HEK293T (cell line): ENCODE data around the gene SSX4B.
"Not testable (repeated sequence)": the region's sequence is repeated elsewhere in the genome, so short reads cannot be mapped to it uniquely, and the experiment has no call there.

ENCODE experiments used
- BHLHE40 ChIP-seq: fragments of 450-650 bp; IDR thresholded peaks from 2 replicates; pipeline ENCODE4 v1.6.1; 2016; ENCODE audit warnings: mild to moderate bottlenecking, moderate library complexity, borderline replicate concordance
- FOXM1 ChIP-seq: fragments of 450-650 bp; IDR thresholded peaks from 2 replicates; pipeline ENCODE4 v1.6.1; 2017; ENCODE audit warnings: mild to moderate bottlenecking, borderline replicate concordance
- HDGF ChIP-seq: fragments of 450-650 bp; IDR thresholded peaks from 2 replicates; pipeline ENCODE4 v1.6.1; 2017; ENCODE audit warnings: antibody characterized with exemption, borderline replicate concordance
- SP1 ChIP-seq: fragments of 450-650 bp; IDR thresholded peaks from 2 replicates; pipeline ENCODE4 v1.6.1; 2017
- SUZ12 ChIP-seq: fragments of 450-650 bp; IDR thresholded peaks from 2 replicates; pipeline ENCODE4 v1.6.1; 2016; ENCODE audit warnings: mild to moderate bottlenecking
- ZNF384 ChIP-seq: fragments of 450-650 bp; IDR thresholded peaks from 2 replicates; pipeline ENCODE4 v1.6.1; 2016

- not testable (repeated sequence) for TF ChIP-seq BHLHE40, ZNF384, FOXM1, SP1, HDGF, SUZ12
Observed at GRCh38 chrX:48367717-48368408, 43.9 kb downstream of the SSX4B start.
